ENCODE data around the gene PTMS. TPM values are rescaled to one million over a fixed set of nuclear protein-coding genes. Genes with fewer than 3 reads are reported as not detected.

Gene PTMS
- total RNA-seq, 2 experiments from 2014 or later: 87.1 to 97.7 TPM

DNA sequence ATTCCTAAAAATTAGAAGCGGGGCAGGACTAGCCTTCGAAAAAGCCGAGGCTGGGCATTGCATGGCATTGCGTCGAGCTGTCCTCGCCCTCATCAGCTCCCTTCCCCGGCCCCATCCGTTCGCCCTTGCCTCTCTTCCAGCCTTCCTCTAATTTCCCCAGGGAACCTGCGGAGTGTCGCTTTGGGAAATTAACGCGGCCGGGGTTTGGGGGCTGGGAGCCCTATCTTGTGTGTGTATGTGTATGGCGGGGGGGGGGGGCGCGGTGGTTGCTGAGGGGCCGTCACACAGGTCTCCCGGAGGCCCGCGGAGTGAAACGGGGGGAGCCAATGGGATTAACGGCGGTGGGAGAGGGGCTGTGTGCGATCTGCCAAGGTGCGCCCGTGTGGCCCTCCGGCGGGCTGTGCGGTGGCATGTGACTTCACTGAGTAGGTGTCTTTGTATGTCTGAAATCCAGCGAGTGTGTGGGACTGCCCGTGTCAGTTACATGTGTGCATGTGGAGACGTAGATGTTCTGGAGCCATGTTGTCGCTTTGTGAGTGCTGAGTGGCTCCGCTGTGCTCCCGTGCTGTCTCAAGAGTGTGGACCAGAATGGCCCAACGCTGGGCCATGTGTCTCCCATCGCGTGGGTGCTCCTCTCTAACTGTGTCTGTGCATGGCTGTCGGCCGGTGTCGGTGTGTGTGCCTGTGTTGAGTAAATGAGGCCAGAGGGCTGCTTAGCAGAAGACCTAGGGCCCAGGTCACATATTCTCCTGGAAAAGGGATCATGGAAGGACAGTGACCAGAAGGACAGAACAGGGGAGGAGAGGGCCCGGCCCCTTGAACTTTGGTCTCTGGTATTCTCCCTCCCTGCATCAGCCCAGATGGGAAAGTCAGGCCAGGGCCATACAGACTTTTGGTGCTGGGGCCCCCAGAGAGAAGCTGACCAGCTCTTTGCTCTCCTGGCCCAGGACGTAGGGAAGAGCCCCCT, 1.5 kb downstream of the PTMS start:
- POLR2A ChIA-PET: interaction anchor here (0.6 to 2.9 kb wide), 9 partner anchors 7 to 170 kb away, joined by 3 to 14 read pairs (median 3); partner anchors contain the start of genes COPS7A, MLF2, SPSB2 and ZNF384
- CTCF ChIA-PET: interaction anchor here (0.8 to 11.7 kb wide), 19 partner anchors 9 to 341 kb away, joined by 3 to 85 read pairs (median 4); partner anchors contain the start of genes COPS7A, GPR162, MLF2 and SPSB2

DNA sequence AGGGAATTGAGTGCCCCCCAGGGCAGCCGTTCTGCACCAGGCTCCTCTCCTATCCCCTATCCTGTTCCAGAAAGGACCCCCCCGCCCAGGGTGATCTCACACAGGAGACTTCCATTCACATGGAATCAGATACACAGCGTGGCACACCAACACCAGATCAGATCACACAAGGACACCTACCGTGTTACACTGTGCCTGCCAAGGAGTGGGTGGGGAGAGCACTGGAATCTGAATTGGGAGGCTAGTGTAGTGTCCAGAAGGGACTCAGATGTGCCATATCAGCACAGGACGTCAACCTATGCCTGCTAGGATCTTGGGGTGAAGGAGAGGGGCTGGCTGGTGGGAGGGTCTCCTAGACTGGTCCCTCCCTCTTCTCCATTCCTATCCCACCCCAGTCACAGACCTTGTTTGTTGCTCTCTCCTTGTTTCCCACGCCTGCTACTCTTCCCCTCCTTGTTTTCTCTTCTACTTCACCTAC, 2.3 kb downstream of the PTMS start:
- ChIA-PET POLR2A (interaction anchor here (2.9 kb wide), 1 partner anchor 10 kb away, joined by 7 read pairs; no protein-coding TSS in a partner anchor), CTCF (interaction anchor here (2.1 to 11.7 kb wide), 4 partner anchors 8 to 53 kb away, joined by 6 to 85 read pairs (median 30); partner anchors contain the start of genes GPR162 and MLF2)

DNA sequence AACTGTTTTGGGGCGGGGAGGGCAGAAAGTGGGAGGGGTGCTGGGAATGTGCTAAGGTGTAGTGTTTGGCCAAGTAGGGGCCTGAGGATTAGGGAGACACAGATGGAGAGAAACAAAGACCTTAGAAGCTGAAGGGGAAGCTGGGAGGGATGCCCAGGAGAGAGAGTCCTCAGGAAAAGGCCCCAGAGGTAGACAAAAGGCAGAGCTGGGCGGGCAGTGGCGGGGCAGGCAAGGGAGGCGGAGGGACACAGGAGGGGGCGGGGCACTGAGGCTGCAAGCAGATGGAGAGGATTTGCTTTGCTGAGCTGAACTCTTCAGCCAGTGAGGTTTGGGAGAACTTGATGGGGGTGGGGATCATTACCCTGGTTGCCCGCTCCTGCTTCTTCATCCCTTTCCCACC, 2.8 kb downstream of the PTMS start:
- POLR2A ChIA-PET: no interaction called here

DNA sequence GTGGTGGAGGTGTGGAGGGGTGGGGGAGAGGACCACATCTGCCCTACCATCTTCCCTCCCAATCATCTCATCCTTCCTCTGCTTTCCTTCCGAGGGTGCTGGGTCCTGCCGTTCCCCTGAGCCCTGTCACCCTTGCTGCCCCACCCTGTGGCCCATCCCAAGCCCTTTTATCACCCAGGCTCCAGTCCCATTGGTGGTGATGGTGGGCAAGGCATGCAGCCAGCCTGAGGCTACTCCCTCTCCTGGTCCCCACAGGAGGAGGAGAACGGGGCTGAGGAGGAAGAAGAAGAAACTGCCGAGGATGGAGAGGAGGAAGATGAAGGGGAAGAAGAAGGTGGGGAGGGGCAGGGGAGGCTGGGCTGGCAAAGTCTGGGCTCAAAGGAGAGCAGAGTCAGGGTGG, 3.5 kb downstream of the PTMS start:
- ChIA-PET POLR2A (no interaction called here), CTCF (interaction anchor here (1.5 to 11.7 kb wide), 2 partner anchors 10 to 17 kb away, joined by 5 to 85 read pairs; partner anchors contain the start of gene MLF2)

More for the DNA sequence above, 2.8 kb downstream of the PTMS start:
- CTCF ChIA-PET: interaction anchor here (11.7 kb wide), 1 partner anchor 16 kb away, joined by 85 read pairs; the partner anchor contains the start of gene MLF2

DNA sequence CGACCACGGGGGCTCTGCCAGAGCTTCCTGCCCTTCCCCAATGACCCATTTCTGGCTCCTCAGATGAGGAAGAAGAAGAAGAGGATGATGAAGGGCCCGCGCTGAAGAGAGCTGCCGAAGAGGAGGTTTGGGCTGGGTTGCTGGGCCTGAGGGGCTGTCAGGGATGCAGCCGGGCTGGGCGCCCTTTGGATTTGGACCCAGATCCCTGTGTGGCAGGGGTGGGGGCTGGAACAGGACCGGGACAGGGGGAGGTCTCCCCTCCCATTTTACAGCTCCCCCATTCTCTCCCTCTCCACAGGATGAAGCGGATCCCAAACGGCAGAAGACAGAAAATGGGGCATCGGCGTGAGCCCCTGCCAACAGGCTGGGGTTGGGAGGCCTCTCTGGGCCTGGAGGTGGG, 3.9 kb downstream of the PTMS start:
- POLR2A ChIA-PET: no interaction called here
- CTCF ChIA-PET: interaction anchor here (1.5 to 11.7 kb wide), 2 partner anchors 10 to 17 kb away, joined by 5 to 85 read pairs; partner anchors contain the start of gene MLF2

DNA sequence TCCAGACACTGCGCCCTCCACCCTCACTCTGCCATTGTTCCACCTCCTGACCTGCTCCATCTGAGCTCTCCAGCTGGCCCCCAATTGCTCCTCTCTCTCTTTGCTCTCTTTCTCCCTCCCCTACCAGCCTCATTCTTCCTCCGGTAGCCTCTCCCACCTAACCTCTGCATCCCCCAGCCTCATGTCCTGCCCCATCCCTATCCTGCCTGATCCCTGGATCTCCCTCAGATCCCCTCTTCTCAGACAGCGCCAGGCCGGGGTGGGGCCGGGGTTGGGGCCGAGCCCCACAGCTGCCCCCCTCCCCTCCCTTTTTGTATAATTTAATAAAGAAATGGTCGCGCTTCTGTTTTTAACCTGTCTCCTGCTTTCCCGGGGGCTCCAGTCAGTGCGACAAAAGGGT, 4.4 kb downstream of the PTMS start:
- POLR2A ChIA-PET: interaction anchor here (0.7 to 1.1 kb wide), 2 partner anchors 18 to 158 kb away, joined by 3 to 14 read pairs; partner anchors contain the start of gene MLF2
- CTCF ChIA-PET: interaction anchor here (0.5 to 11.7 kb wide), 4 partner anchors 10 to 319 kb away, joined by 3 to 85 read pairs (median 6); partner anchors contain the start of genes MLF2 and TAPBPL

DNA sequence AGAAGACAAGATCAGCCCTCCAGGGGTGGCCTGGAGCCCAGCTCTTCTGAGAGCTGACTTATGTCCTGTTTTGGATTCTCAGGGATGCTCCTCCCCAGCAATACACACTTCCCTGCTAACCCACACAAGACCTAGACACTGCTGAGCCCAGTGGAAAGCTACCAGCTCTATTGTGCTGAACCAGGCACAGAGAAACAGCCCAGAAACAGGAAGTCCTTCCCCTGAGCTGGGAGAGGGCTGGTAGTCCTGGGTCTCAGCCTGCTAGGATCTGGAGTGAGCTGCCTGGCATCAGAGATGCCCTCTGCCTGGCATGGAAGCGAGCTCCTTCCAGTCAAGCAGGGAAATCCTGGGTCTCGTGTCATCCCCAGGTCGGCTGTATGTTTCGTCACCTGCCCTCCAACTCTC, 4.9 kb downstream of the PTMS start:
- POLR2A ChIA-PET: interaction anchor here (0.5 to 1.3 kb wide), 5 partner anchors 18 to 159 kb away, joined by 3 to 14 read pairs (median 4); partner anchors contain the start of genes CDCA3, MLF2 and SPSB2
- CTCF ChIA-PET: interaction anchor here (0.5 to 11.7 kb wide), 5 partner anchors 9 to 319 kb away, joined by 3 to 85 read pairs (median 5); partner anchors contain the start of genes MLF2 and TAPBPL

DNA sequence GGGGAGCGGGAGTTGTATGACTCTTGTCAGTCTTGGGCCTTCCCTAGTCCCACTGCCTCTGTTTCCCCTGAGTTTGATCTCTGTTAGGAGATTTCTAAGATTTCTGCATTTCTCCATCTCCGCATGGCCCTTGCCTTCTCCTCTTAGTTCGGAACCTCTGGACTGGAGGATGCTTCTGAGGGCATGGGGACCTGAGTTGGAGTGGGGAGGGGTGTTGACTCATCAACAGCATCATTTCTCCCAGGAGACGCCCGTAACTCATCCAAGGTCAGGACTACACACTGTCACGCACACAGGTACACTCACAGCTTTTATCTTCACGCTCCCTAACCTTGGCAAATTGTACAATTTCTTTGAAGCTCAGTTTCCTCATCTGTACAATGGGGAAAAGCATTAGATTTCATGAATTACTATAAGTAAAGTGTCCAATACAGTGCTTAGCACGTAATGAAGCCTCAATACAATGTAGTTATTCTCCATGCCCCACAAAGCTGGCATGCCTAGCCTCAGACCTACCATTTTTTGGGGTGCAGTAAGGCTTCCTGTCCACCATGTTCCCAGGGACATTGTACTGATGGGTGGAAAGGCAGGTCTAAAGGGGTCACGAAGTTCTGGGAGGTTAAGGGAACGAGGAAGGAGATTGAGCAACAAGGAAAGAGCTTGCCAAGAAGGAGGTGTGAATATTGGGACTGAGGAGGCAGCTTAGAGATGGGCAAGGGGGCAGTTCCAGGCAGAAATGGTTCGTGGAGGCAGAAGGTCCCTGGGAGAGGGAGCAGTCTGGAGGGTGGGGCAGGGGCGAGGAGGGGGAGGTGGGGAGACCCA, 5.6 kb downstream of the PTMS start:
- POLR2A ChIA-PET: interaction anchor here (0.5 to 1.3 kb wide), 5 partner anchors 9 to 106 kb away, joined by 3 to 10 read pairs (median 4); partner anchors contain the start of genes CDCA3, MLF2 and SPSB2
- CTCF ChIA-PET: interaction anchor here (0.9 to 11.7 kb wide), 6 partner anchors 8 to 61 kb away, joined by 3 to 85 read pairs (median 4); partner anchors contain the start of gene MLF2

DNA sequence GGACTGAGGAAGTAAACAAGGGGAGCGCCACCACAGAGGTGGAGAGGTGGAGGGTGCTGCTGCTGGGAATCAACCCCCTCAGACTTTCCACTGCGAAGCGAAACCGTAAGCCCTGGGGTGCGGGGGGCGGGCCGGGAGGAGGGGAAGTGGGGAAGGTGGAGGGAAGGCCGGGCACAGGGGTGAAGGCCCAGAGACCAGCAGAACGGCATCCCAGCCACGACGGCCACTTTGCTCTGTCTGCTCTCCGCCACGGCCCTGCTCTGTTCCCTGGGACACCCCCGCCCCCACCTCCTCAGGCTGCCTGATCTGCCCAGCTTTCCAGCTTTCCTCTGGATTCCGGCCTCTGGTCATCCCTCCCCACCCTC, 6.2 kb downstream of the PTMS start, which contains the start of gene LAG3:
TSS of gene LAG3 (plus strand) at position 190 of the 365 bp plus-strand sequence. CDS start 333 bp downstream, outside the sequence.
- POLR2A ChIA-PET: interaction anchor here (1.0 to 1.3 kb wide), 3 partner anchors 8 to 100 kb away, joined by 3 to 8 read pairs (median 4); partner anchors contain the start of genes CDCA3 and SPSB2
- CTCF ChIA-PET: interaction anchor here (0.9 to 11.7 kb wide), 6 partner anchors 9 to 60 kb away, joined by 3 to 85 read pairs (median 5); partner anchors contain the start of gene MLF2

DNA sequence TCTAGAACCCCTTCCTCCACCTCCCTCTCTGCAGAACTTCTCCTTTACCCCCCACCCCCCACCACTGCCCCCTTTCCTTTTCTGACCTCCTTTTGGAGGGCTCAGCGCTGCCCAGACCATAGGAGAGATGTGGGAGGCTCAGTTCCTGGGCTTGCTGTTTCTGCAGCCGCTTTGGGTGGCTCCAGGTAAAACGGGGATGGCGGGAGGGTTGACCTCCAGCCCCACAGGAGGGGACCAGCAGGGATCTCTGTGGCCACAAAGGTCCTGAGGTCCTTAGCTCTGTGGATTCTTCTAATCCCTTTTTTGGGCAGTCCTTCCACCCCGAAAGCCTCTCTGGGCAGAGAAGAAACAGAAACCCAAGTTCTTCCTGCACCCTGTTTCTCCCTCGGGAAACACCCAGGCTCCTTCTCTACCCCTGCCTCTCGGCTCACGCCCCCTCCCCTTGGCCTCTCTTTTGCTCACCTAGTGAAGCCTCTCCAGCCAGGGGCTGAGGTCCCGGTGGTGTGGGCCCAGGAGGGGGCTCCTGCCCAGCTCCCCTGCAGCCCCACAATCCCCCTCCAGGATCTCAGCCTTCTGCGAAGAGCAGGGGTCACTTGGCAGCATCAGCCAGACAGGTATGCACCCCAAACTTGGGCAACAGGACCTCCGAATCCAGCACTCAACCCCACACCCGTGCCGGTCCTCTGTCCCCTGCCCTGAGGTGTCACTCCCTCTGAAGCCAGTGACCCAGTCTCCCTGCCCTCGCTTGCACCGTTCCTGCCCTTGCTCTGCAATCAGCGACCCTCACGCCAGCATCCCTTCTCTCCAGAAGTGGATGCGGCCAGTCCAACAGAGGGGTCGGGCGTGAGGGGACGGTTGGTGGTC, 6.8 kb downstream of the PTMS start:
- CTCF ChIA-PET: interaction anchor here (2.0 to 11.7 kb wide), 3 partner anchors 14 to 53 kb away, joined by 6 to 85 read pairs (median 15); partner anchors contain the start of gene MLF2
- POLR2A ChIA-PET: interaction anchor here (4.1 kb wide), 1 partner anchor 20 kb away, joined by 39 read pairs; the partner anchor contains the start of gene MLF2

DNA sequence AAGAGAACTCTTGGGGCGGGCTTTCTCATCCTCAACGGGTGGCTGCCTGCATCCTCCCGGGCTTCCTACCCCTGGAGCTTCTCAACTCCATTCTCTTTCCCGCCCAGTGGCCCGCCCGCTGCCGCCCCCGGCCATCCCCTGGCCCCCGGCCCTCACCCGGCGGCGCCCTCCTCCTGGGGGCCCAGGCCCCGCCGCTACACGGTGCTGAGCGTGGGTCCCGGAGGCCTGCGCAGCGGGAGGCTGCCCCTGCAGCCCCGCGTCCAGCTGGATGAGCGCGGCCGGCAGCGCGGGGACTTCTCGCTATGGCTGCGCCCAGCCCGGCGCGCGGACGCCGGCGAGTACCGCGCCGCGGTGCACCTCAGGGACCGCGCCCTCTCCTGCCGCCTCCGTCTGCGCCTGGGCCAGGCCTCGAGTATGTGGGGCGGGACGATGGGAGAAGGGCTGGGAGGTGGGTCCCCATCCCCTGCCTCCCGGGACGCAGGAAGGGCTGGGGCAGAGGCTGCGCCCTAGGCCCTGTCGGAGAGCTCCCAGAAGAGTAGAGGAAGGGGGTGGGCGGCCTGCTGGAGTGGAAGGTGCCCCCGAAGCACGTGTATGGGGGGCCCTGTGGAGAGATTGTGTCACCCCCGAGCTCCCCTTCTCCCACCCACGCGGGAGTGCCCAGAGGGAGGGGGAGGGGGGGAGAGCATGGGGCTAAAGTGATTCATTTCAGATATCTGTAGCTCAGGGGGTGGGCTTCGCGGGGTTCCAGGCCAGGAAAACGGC, 7.6 kb downstream of the PTMS start:
- CTCF ChIA-PET: interaction anchor here (0.9 to 11.7 kb wide), 10 partner anchors 7 to 58 kb away, joined by 3 to 85 read pairs (median 6); partner anchors contain the start of genes COPS7A, GPR162, MLF2 and P3H3
- POLR2A ChIA-PET: interaction anchor here (0.5 to 4.1 kb wide), 10 partner anchors 8 to 263 kb away, joined by 3 to 39 read pairs (median 3); partner anchors contain the start of genes CDCA3, COPS7A, MLF2 and TPI1

DNA sequence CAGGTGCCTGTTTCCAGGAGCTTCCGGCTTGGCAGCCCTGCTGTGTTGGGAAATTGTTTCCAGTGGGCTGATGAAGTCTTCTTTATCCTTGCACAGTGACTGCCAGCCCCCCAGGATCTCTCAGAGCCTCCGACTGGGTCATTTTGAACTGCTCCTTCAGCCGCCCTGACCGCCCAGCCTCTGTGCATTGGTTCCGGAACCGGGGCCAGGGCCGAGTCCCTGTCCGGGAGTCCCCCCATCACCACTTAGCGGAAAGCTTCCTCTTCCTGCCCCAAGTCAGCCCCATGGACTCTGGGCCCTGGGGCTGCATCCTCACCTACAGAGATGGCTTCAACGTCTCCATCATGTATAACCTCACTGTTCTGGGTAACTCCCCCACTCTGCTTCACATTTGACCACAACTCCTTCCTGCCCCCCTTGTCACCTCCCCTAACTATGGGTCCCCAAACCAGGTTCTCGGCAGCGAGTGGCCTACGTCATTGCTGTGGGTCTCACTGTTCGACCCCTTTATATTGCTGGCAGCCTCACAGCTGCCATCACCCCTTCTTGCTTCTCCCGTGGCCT, 8.4 kb downstream of the PTMS start:
- ChIA-PET CTCF (interaction anchor here (0.9 to 11.7 kb wide), 11 partner anchors 8 to 57 kb away, joined by 3 to 85 read pairs (median 6); partner anchors contain the start of genes COPS7A, GPR162, MLF2 and P3H3), POLR2A (interaction anchor here (0.6 to 4.1 kb wide), 8 partner anchors 8 to 134 kb away, joined by 3 to 39 read pairs (median 4); partner anchors contain the start of genes CDCA3, COPS7A, MLF2 and PTMS)

DNA sequence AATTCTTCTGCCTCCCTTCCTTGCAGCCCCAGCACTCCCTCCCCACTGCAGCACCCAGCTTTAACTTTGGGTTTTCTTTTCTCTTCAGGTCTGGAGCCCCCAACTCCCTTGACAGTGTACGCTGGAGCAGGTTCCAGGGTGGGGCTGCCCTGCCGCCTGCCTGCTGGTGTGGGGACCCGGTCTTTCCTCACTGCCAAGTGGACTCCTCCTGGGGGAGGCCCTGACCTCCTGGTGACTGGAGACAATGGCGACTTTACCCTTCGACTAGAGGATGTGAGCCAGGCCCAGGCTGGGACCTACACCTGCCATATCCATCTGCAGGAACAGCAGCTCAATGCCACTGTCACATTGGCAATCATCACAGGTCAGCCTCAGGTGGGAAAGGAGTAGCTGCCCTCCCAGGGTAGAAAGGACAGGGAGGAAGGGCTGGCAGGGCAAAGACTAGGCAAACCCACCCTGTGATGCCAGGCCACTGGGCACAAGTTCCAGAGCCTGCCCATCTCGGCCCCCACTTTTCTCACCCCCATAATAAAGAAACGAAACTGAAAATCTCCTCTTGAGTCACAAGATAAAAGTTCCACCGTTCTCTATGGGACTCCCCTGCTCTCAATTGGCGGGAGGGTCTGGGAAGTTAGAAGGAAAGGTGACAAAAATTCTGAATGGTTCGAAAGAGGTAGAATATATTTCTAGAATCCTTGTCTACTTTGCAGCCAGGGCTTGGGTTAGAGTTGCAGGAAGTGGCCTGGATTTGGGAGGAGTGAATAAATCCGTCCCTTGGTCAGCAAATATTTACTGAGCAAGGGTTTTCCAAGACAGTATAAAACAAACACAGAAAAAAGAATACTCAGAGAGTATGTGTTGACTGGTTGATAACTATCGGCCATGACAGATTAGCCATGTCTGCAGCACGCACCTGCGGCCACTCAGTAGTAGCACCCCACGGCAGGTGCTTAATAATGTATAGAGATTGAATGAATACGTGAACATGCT, 9.3 kb downstream of the PTMS start:
- CTCF ChIA-PET: interaction anchor here (0.5 to 11.7 kb wide), 12 partner anchors 9 to 112 kb away, joined by 3 to 85 read pairs (median 4); partner anchors contain the start of genes COPS7A, MLF2, P3H3 and PTMS
- POLR2A ChIA-PET: interaction anchor here (0.6 to 4.1 kb wide), 4 partner anchors 9 to 52 kb away, joined by 3 to 39 read pairs (median 6); partner anchors contain the start of genes COPS7A, MLF2 and PTMS

DNA sequence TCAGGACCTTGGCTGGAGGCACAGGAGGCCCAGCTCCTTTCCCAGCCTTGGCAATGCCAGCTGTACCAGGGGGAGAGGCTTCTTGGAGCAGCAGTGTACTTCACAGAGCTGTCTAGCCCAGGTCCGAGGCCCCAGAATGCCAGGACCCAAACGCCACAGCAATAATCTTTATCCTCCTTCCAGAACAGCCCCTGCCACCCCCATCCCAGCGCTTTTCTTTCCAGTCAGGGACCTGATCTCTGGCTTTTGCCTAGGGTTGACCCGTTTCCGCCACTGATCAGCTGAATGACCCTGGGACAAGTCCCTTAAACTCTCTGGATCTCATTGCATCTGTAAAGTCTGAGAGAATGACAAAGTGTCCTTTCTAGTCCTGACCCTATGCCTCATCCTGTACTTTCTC, 11.2 kb downstream of the PTMS start:
- ChIA-PET CTCF (interaction anchor here (5.1 to 11.7 kb wide), 2 partner anchors 11 to 24 kb away, joined by 42 to 85 read pairs; partner anchors contain the start of genes MLF2 and PTMS), POLR2A (interaction anchor here (1.9 kb wide), 1 partner anchor 24 kb away, joined by 9 read pairs; the partner anchor contains the start of gene MLF2)

All from activated CD8-positive, alpha-beta memory T cell treated with anti-CD3 and anti-CD28 coated beads for 36 hours (primary cell).